Common myeloid progenitor, CD34-positive (primary cell): ENCODE data around the gene GBP5.
A peak's percentile ranks its signal among the peaks of the same experiment; 100 is the strongest.
"Not testable (repeated sequence)": the region's sequence is repeated elsewhere in the genome, so short reads cannot be mapped to it uniquely, and the experiment has no call there.

ENCODE experiments used
- CTCF ChIA-PET: fragments of 350-600 bp; sonication (Branson Sonifier 250); formaldehyde crosslinking; loops from one replicate; lab custom pipeline; 2021; ENCODE audit warnings: antibody characterized with exemption; lab: Charles Lee
- POLR2A ChIA-PET: fragments of 350-600 bp; sonication (Branson Sonifier 250); formaldehyde crosslinking; loops from one replicate; lab custom pipeline; 2021; ENCODE audit warnings: antibody characterized with exemption; lab: Charles Lee
- DNase-seq, 3 donors: peaks; one replicate each; pipeline versions ENCODE4 v3.0.0 to v3.0.0-alpha.2; 2013
- H3K27ac ChIP-seq, 2 experiments: 1 replicate in 1 of 2; 2 replicates in 1 of 2; pipeline ENCODE4 v1.7.0; 2013; ENCODE audit warnings: inconsistent platforms in 2 of 2, low read length in 2 of 2, mild to moderate bottlenecking in 2 of 2, low read depth in 1 of 2, moderate library complexity in 1 of 2; ENCODE audit not compliant: severe bottlenecking in 2 of 2, insufficient read depth in 1 of 2, poor library complexity in 1 of 2
- H3K27me3 ChIP-seq, 5 experiments: replicated peaks in 2 of 5; 1 replicate in 3 of 5; 2 replicates in 2 of 5; pipeline versions ENCODE4 v1.6.1 to v1.7.0; 2013; ENCODE audit warnings: low read length in 4 of 5, mild to moderate bottlenecking in 2 of 5, moderate library complexity in 2 of 5, inconsistent platforms in 1 of 5; ENCODE audit not compliant: insufficient read depth in 5 of 5, control insufficient read depth in 4 of 5
- H3K36me3 ChIP-seq, 4 experiments: 1 replicate in 2 of 4; 2 replicates in 2 of 4; pipeline versions ENCODE4 v1.6.1 to v1.7.0; 2013; ENCODE audit warnings: low read length in 3 of 4, control low read depth in 1 of 4, mild to moderate bottlenecking in 1 of 4; ENCODE audit not compliant: control insufficient read depth in 4 of 4, insufficient read depth in 4 of 4
- H3K4me1 ChIP-seq, 4 experiments: 1 replicate in 3 of 4; 2 replicates in 1 of 4; pipeline versions ENCODE4 v1.6.1 to v1.7.1; 2013; ENCODE audit warnings: low read length in 3 of 4, mild to moderate bottlenecking in 3 of 4, control low read depth in 1 of 4, inconsistent platforms in 1 of 4, moderate library complexity in 1 of 4; ENCODE audit not compliant: control insufficient read depth in 4 of 4, insufficient read depth in 4 of 4; ENCODE audit errors: control extremely low read depth in 1 of 4
- H3K4me3 ChIP-seq, 7 experiments: 1 replicate in 4 of 7; 2 replicates in 3 of 7; pipeline versions ENCODE4 v1.5.1 to v1.7.0; 2013; ENCODE audit warnings: mild to moderate bottlenecking in 7 of 7, low read length in 6 of 7, moderate library complexity in 6 of 7, inconsistent platforms in 2 of 7, low read depth in 2 of 7, control low read depth in 1 of 7; ENCODE audit not compliant: insufficient read depth in 4 of 7, control insufficient read depth in 1 of 7; ENCODE audit errors: extremely low read depth in 1 of 7
- H3K9me3 ChIP-seq, 5 experiments: 1 replicate in 4 of 5; 2 replicates in 1 of 5; pipeline versions ENCODE4 v1.6.1 to v1.7.1; 2013; ENCODE audit warnings: low read length in 4 of 5, mild to moderate bottlenecking in 2 of 5, inconsistent platforms in 1 of 5, low read depth in 1 of 5, moderate library complexity in 1 of 5; ENCODE audit not compliant: control insufficient read depth in 4 of 5, insufficient read depth in 2 of 5; ENCODE audit errors: control extremely low read depth in 1 of 5
- WGBS: methylation state at CpG from one replicate; pipeline ENCODE4 v1.1.5; 2013; ENCODE audit not compliant: insufficient coverage; 5-methylcytosine and 5-hydroxymethylcytosine counted together

Gene GBP5

GRCh38 chr1:89309828-89310227 lies 37.2 kb upstream of the GBP5 start:
- CTCF ChIA-PET: interaction anchor here (1.5 kb wide), 1 partner anchor 13 kb away, joined by 4 read pairs; no protein-coding TSS in a partner anchor
- no peaks in the 10 kb centered on the region for H3K27me3 ChIP-seq
- H3K9me3 ChIP-seq: peaks cover 0 to 18% (median 4%) of the 10 kb centered on the region in 5 experiments
- H3K4me3 ChIP-seq: no peak overlapping the region
- H3K36me3 ChIP-seq: no peaks in the 10 kb centered on the region
- peaks cover 5 to 21% (median 17%) of the 10 kb centered on the region in 4 experiments for H3K4me1 ChIP-seq
- POLR2A ChIA-PET: no interaction called here
- 86% methylated on average over 1 of the region's 1 CpG for WGBS
- peak in 1 of 3 donors; percentile 19 for DNase-seq
- no peak overlapping the region for H3K27ac ChIP-seq

- ChIA-PET CTCF (no interaction called here), POLR2A (no interaction called here)
- Histone ChIP-seq H3K4me3 (no peak overlapping the region), H3K36me3 (no peaks in the 10 kb centered on the region), H3K27me3 (no peaks in the 10 kb centered on the region), H3K27ac (no peak overlapping the region), H3K4me1 (peaks cover 5 to 14% (median 10%) of the 10 kb centered on the region in 4 experiments), H3K9me3 (peaks cover 0 to 4% (median 0%) of the 10 kb centered on the region in 5 experiments)
- WGBS: 89% methylated on average over 1 of the region's 2 CpGs
- no peak for DNase-seq
Measured at GRCh38 chr1:89306273-89306672, 33.6 kb upstream of the GBP5 start.

GRCh38 chr1:89305493-89305892 lies 32.8 kb upstream of the GBP5 start:
- H3K9me3 ChIP-seq: peaks cover 0 to 4% (median 0%) of the 10 kb centered on the region in 5 experiments
- POLR2A ChIA-PET: no interaction called here
- no peaks in the 10 kb centered on the region for H3K27me3 ChIP-seq
- H3K27ac ChIP-seq: no peak overlapping the region
- CTCF ChIA-PET: no interaction called here
- H3K4me1 ChIP-seq: peaks cover 0 to 6% (median 3%) of the 10 kb centered on the region in 4 experiments
- no peak for DNase-seq
- H3K36me3 ChIP-seq: no peaks in the 10 kb centered on the region
- no CpG with 5 or more reads among the region's 2 CpGs for WGBS
- H3K4me3 ChIP-seq: no peak overlapping the region

- Histone ChIP-seq H3K4me1 (peaks cover 0 to under 1% (median 0%) of the 10 kb centered on the region in 4 experiments), H3K27me3 (no peaks in the 10 kb centered on the region), H3K9me3 (peaks cover 0 to 4% (median 0%) of the 10 kb centered on the region in 5 experiments), H3K27ac (no peak overlapping the region), H3K36me3 (no peaks in the 10 kb centered on the region), H3K4me3 (no peak overlapping the region)
- ChIA-PET POLR2A (no interaction called here), CTCF (no interaction called here)
- WGBS: no CpG with 5 or more reads among the region's 2 CpGs
- no peak for DNase-seq
Measured at GRCh38 chr1:89304572-89305230, 32.0 kb upstream of the GBP5 start.

GRCh38 chr1:89302697-89303332 lies 30.2 kb upstream of the GBP5 start:
- CTCF ChIA-PET: no interaction called here
- Histone ChIP-seq H3K27me3 (no peaks in the 10 kb centered on the region), H3K4me1 (peaks cover 0 to 4% (median 0%) of the 10 kb centered on the region in 4 experiments), H3K36me3 (no peaks in the 10 kb centered on the region), H3K9me3 (no peaks in the 10 kb centered on the region), H3K4me3 (no peak overlapping the region), H3K27ac (no peak overlapping the region)
- DNase-seq: no peak
- POLR2A ChIA-PET: no interaction called here
- WGBS: 95% methylated on average over 20 of the region's 25 CpGs

GRCh38 chr1:89299739-89300463 lies 27.2 kb upstream of the GBP5 start:
- H3K27me3 ChIP-seq, POLR2A ChIA-PET, H3K36me3 ChIP-seq, H3K27ac ChIP-seq, H3K4me3 ChIP-seq, H3K9me3 ChIP-seq: not testable (repeated sequence)
- WGBS: 64% methylated on average over 1 of the region's 3 CpGs
- H3K4me1 ChIP-seq: peaks cover 4 to 17% (median 7%) of the 10 kb centered on the region in 4 experiments
- CTCF ChIA-PET: interaction anchor here (1.2 to 1.3 kb wide), 2 partner anchors 10 to 13 kb away, joined by 3 read pairs; no protein-coding TSS in a partner anchor
- DNase-seq: peak in 1 of 3 donors; percentile 20

- Histone ChIP-seq H3K27me3 (no peaks in the 10 kb centered on the region), H3K36me3 (no peaks in the 10 kb centered on the region), H3K9me3 (peaks cover 0 to 5% (median 0%) of the 10 kb centered on the region in 5 experiments), H3K4me1 (peaks cover 8 to 28% (median 9%) of the 10 kb centered on the region in 4 experiments), H3K4me3 (no peak overlapping the region), H3K27ac (no peak overlapping the region)
- ChIA-PET CTCF (no interaction called here), POLR2A (no interaction called here)
- DNase-seq: no peak
Measured at GRCh38 chr1:89298461-89298860, 25.8 kb upstream of the GBP5 start.
